Stimulated activated CD8-positive, alpha-beta memory T cell treated with anti-CD3 and anti-CD28 coated beads, Interleukin-15, amount 100 ng/mL, for 24 hours (primary cell): ENCODE measurements around the gene STX1B.
"Not testable (repeated sequence)": the region's sequence is repeated elsewhere in the genome, so short reads cannot be mapped to it uniquely, and the experiment has no call there.

ENCODE experiments used
- DNase-seq: peaks from one replicate; pipeline ENCODE4 v3.0.0-alpha.2; 2020; ENCODE audit warnings: low read depth

The STX1B gene

DNA sequence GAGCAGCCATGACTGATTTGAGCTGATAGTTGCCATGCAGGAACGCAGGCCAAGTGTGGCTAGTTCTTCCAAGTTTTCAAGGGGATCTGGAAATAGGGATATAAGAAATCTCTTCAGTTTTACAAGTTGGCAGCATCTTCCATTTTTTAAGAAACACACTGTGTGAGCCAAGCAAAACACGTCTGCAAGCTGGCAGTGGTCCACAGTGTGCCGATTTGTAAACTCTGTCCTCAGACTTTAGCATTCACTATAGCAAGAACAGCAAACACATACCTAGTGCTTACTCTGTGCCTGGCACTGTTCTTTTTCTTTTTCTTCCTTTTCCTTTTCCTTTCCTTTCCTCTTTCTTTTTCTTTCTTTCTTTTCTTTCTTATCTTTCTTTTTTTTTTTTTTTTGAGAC lies 58.7 kb downstream of the STX1B start:
- no peak for DNase-seq

DNA sequence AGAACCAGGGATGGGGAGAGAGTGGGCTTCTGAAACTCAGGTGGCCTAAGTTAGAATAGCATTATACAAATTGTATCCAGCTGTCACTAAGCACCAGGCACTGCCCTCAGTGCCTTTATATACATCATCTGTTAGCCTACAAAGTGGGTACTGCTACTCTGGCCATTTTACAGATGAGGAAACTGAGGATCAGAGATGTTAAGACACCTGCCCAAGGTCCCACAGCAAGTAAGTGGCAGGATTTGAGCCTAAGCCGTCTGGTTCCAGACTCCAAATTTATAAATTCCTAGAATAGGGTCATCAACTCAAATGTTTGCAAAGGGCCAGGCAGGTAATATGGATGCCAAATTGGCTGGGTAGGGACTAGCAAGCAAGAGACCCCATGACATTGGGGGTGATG lies 59.2 kb downstream of the STX1B start:
- DNase-seq: no peak

DNA sequence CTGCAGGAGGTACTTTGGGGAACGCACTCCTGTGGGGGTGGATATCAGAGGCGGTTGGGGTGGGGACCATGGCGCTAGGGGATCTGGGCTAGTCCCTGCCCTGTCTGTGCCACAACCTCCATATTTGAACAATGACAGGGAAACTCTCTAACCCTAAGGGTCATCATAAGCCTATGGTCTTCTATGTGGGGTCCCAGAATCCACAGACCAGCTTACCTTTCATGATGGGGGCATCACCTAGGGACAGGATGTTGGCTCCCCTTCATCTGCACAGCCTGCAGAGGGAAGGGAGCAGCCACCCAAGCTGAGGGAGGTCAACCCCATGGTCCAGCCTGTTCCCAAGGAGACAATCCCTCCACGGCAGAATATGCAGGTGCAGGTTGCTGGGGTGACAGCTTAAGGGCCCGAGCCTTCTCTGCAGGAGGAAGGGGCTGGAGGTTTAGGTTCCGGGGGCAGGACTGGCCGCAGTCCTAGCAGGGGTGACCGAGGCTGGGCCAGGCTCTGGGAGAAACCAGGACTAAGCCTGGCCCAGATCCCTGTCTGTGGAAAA lies 59.8 kb downstream of the STX1B start:
- DNase-seq: no peak

DNA sequence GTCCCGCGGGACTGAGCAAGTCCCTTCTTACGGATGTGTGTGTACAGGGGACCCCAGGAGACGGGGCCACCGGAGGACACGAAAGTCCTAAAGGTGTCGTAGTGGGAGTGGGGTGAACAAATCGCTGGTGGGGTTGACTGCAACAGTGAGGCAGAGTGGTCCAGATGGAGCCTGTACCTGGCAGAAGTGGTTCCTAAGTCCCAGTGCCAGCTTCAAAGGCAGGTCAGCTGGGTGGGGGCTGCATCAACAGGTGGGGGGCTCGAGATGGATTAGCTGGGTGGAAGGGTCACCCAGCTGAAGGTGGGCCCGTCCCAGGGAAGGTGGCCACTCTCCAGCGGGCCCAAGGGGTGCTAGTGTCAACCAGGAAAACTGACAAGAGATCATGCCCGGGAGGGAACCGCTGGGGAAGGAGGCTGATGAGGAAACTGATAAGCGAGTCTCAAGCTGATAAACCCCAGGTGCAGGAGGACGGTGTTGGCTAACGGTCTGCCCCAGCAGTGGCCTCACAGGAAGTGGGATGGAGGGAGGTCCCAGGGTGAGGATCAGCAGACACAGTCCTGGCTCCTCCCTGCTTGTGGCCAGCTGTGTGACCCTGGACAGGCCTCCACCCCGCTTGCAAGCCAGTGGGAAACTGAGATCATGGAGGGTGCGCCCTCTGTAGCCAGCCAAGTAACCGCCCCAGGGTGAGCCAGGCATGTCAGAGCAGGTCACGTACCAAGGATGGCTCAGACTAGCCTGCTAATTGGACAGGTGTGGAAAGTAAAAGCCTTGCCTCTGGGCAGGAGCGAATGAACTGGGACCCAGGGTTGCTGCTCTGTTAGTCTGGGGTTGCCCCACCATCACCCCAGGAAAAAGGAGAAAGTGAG lies 60.6 kb downstream of the STX1B start:
- no peak for DNase-seq

DNA sequence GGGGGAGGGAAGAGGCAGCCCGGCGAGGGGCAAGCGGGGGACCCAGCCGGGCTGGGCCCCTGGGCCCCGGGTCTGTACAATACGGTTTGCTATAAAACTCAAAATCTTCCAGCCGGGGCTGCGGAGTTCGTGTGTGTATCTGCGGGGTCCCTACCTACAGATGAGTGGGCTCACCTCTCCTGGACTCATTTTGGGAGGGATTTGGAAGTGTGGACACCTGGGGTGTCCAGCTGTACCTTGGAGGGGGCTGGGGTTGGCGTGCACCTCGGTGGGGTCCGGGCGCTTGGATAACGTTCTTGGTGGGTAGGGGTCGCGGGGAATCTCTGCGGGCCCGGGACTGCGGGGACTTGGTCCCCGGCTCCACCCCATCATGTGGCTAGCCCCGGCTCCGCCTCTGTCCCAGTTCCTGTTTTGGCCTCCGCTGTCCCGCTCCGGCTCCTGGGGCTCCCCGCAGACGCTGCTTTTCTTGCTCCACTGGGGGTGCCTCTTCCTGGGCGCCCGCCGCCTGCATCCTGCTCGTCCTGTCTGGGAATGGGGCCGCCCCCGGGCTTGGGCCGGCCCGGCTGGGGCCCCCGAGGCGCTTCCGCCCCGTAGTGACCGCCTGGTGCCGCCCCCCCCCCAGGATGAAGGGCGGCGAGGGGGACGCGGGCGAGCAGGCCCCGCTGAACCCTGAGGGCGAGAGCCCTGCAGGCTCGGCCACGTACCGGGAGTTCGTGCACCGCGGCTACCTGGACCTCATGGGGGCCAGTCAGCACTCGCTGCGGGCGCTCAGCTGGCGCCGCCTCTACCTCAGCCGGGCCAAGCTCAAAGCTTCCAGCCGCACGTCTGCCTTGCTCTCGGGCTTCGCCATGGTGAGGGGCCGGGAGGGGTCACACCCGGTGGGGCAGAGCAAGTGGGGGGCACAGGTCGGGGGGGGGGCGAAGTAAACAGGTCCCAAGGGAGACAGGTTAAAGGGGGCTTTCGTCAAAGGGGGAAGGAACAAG lies 61.5 kb downstream of the STX1B start, which contains the start of gene ORAI3:
TSS of gene ORAI3 (plus strand) at position 402 of the 983 bp plus-strand sequence. CDS start at position 624, 222 bp downstream.
- DNase-seq: no peak

DNA sequence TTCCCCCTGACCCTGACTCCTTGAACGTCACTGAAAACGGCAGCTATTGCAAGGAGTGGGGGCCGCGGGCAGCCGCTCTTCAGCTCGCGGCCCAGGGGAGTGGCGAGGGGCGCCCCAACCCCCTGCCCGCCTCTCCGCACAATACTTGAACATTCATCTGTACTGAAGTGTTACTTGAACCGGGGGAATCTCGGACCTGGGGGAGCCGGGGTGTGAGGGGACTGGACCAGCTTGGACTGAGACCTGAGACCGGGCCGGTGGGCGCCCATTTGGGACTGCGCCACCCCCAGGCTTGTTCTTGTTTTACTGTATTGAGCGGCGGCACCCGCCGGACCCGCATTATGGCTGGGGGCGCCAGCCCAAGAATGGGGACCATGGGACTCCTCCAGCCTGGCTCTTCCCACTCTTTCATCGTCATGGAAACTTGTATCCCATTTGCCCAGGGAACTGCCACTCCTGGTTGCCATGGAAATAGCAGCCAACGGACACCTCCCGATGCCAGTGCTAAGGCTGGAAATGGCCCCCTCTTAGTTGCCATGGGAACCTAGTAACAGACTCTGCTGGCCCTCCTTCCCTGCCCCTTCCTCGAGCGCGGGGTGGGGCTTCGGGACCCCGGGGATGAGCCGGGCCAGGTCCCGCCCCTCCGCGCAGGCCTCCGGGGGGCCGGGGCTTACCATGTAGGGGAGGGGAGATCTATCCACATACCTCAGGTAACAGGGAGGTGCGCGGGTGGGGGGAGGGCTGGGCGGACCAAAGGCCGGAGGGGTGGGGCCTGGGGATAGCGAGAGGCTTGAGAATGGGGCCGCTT lies 62.4 kb downstream of the STX1B start:
- no peak for DNase-seq

DNA sequence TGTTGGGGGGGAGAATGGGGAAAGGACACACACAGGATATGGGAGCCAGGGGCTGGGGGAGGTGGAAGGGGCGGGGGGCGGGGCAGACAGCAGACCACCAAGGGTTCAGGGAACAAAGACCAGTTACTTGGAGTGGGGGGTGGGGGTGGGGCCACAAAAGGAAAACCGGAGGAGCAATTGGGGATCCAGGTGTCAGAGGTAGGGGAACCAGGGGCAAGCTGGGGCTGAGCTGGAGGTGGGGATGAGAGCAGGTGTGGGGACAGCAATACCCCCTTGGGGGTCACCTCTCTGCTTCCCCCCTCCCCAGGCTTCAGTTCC lies 62.9 kb downstream of the STX1B start:
- DNase-seq: no peak

DNA sequence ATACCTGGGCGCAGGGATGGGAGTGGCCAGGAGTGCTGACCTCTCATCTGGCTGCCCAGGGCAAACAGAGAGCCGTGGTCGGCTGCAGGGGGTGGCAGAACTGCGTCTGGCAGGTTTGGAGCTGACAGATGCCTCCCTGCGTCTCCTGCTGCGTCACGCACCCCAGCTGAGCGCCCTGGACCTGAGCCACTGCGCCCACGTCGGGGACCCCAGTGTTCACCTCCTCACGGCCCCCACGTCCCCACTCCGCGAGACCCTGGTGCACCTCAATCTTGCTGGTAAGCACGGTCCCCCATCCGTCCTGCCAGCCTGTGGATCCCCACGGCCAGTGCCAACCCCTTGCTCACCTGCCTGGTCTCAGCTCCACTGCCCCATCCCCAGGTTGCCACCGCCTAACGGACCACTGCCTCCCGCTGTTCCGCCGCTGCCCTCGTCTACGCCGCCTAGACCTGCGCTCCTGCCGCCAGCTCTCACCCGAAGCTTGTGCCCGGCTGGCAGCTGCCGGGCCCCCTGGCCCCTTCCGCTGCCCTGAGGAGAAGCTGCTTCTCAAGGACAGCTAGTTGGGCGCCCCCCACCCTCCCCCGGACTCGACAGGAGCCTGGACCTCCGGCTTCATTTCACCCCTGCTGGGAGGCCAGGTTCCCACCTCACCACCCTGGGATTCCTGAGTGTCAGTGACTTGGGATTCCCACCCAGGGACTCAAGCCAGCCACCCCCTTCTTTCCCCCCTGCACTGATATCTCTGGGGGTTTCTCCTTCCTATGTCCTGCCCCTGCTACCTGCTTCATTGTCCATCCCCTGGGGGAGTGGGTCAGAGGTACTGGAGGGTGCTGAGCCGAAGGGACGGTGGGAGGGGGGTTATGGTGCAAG lies 63.5 kb downstream of the STX1B start:
- no peak for DNase-seq

DNA sequence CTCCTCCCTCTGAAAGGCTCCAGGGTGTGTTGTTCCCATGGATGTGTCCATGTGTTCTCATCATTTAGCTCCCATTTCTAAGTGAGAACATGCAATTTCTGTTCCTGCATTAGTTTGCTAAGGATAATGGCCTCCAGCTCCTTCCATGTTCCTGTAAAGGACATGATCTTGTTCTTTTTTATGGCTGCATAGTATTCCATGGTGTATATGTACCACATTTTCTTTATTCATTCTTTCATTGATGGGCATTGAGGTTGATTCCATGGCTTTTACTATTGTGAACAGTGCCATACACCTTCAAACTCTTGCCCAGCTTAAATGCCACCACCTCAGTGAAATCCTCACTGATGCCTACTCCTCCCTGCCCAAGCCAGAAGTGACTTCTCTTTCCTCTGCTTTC lies 66.1 kb downstream of the STX1B start:
- no peak for DNase-seq

DNA sequence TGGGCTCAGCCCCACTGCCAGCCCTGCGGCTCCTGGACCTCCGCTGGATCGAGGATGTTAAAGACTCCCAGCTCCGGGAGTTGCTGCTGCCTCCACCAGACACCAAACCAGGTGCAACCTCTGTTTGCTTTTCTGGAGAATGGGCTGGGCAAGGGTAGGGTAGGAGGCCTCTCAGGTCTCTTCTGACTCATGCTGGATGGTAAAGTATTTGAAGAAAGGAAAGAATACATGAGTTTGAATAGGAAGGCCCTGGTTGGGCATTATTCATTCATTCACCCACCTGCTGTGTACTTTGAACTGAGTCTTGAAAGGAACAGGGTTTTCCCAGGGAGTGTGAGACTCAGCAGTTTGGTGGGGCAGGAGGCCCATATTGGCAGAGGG lies 68.0 kb downstream of the STX1B start:
- no peak for DNase-seq

DNA sequence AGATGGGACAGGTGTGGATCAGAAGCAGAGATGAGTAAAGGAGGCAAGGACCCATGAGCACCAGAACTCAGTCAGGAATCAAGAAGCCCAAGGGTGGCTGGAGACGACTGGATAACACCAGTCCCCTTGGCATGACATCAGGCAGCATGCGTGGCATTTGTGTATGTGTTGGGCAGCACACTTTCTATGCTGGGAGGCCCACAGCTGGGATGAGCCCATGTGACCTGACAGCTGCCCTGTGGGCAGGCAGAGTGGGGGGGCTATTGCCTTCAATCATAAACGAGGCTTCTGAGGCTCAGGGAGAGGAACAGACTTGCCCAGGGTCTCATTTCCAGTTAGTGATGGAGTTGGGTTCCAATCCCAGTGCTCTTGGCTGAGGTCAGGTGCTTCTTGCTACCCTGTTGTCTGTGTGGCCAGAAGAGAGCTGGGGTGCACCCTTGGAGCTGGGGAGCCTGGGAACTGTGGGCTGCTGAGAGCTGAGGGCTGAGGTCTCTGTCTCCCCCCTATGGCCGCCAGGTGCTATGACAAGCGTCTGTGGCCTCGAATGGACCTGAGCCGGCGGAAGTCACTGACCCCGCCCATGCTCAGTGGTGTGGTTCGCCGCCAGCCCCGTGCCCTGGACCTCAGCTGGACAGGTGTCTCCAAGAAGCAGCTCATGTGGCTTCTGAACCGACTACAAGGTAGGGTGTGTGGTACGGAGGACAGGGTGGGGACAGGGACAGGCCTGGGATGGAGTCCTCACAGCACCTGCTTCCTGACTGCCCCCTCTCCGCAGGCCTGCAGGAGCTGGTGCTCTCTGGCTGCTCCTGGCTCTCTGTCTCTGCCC lies 68.6 kb downstream of the STX1B start:
- no peak for DNase-seq

DNA sequence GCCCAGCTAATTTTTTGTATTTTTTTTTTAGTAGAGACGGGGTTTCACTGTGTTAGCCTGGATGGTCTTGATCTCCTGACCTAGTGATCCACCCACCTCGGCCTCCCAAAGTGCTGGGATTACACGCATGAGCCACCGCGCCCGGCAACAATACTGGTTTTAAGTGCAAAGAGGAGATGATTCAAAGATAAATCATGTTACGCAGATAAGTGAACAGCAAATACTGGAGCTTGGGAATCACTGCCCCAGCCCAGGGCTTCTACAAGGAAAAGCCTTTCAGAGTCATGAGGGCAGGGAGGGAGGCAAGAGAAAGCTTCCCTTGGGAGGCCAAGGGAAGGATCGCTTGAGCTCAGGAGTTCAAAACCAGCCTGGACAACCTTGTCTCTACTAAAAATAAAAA lies 70.9 kb downstream of the STX1B start:
- DNase-seq: not testable (repeated sequence)
